Thyroid gland (tissue), 4 donors: ENCODE measurements around the gene MYBBP1A. TPM values are rescaled to one million over a fixed set of nuclear protein-coding genes. Genes with fewer than 3 reads are reported as not detected.
A peak's percentile ranks its signal among the peaks of the same experiment; 100 is the strongest.

Source experiments
- DNase-seq, 2 donors: peaks; one replicate each; pipeline ENCODE4 v3.0.0-alpha.2; 2019
- H3K27ac ChIP-seq, 3 donors: fragments of 200-600 bp; sonication (generic); 1 replicate in 2 of 3; 2 replicates in 1 of 3; pipeline ENCODE4 v1.5.1; 2016 to 2019; ENCODE audit warnings: mild to moderate bottlenecking in 1 of 3, moderate library complexity in 1 of 3
- H3K27me3 ChIP-seq: fragments of 200-600 bp; sonication (generic); one replicate; pipeline ENCODE4 v1.5.1; 2019
- H3K36me3 ChIP-seq, 2 donors: fragments of 200-600 bp; sonication (generic); one replicate each; pipeline ENCODE4 v1.5.1; 2016 to 2019
- H3K4me1 ChIP-seq, 2 donors: fragments of 200-600 bp; sonication (generic); one replicate each; pipeline ENCODE4 v1.5.1; 2017 to 2019
- H3K4me3 ChIP-seq, 3 donors: fragments of 200-600 bp; sonication (generic); replicated peaks in 1 of 3; 1 replicate in 2 of 3; 2 replicates in 1 of 3; pipeline ENCODE4 v1.5.1; 2016; ENCODE audit warnings: mild to moderate bottlenecking in 1 of 3
- H3K9me3 ChIP-seq: fragments of 200-600 bp; sonication (generic); one replicate; pipeline ENCODE4 v1.5.1; 2017
- CTCF ChIP-seq, 6 experiments: fragments of 200-600 bp in 3 of 6; fragments of 450-650 bp in 3 of 6; sonication (generic) in 3 of 6; IDR thresholded peaks; one replicate each; pipeline ENCODE4 v1.5.1; 2016 to 2019; ENCODE audit warnings: antibody characterized with exemption in 6 of 6, mild to moderate bottlenecking in 2 of 6, inconsistent platforms in 1 of 6, moderate library complexity in 1 of 6
- POLR2A ChIP-seq, 2 donors: fragments of 450-650 bp; IDR thresholded peaks; one replicate each; pipeline ENCODE4 v1.6.1; 2017; ENCODE audit warnings: antibody characterized with exemption in 2 of 2, mild to moderate bottlenecking in 2 of 2, moderate library complexity in 1 of 2
- WGBS, 2 donors: methylation state at CpG; one replicate each; pipeline ENCODE4 v1.1.5; 2017; 5-methylcytosine and 5-hydroxymethylcytosine counted together
- intact Hi-C: fragments of 100-400 bp; cut with DNase I; formaldehyde crosslinking; loops from one replicate; pipeline ENCODE4 v1.15.1; 2023
- total RNA-seq, 4 donors: library from RNA; depleted of rRNA; stranded (reverse); fragments of >200 nt; gene quantifications; one replicate each; pipeline ENCODE4 v1.2.3, GENCODE V29; 2016

The MYBBP1A gene
- total RNA-seq, 4 donors from 2014 or later = 23.5 to 50.2 (median 37.6) TPM

GRCh38 chr17:4538236-4539002 lies 16.8 kb downstream of the MYBBP1A start:
- 71 to 83% methylated on average over 6 to 9 of the region's 13 CpGs for WGBS, 2 donors
- Histone ChIP-seq H3K9me3 (no peaks in the 10 kb centered on the region), H3K27ac (no peak overlapping the region), H3K4me3 (no peak overlapping the region), H3K4me1 (peaks cover 0 to 53% of the 10 kb centered on the region in 2 donors), H3K36me3 (peaks cover 28 to 37% of the 10 kb centered on the region in 2 donors), H3K27me3 (no peaks in the 10 kb centered on the region)
- DNase-seq = no peak
- intact Hi-C loops = loop anchor here (10.0 kb wide), 1 partner anchor 94 kb away; no protein-coding TSS in a partner anchor
- TF ChIP-seq POLR2A (IDR thresholded peaks at IDR 0.05) (no peak), CTCF (IDR thresholded peaks at IDR 0.05) (no peak)

GRCh38 chr17:4537451-4538235 lies 17.5 kb downstream of the MYBBP1A start:
- TF ChIP-seq CTCF (IDR thresholded peaks at IDR 0.05) = no peak
- no peak for TF ChIP-seq POLR2A (IDR thresholded peaks at IDR 0.05)
- H3K4me3 ChIP-seq = no peak overlapping the region
- H3K36me3 ChIP-seq = peaks cover 24 to 31% of the 10 kb centered on the region in 2 donors
- intact Hi-C loops = loop anchor here (10.0 kb wide), 1 partner anchor 93 kb away; no protein-coding TSS in a partner anchor
- H3K27me3 ChIP-seq = no peaks in the 10 kb centered on the region
- 80 to 82% methylated on average over 2 to 16 of the region's 19 CpGs for WGBS, 2 donors
- H3K27ac ChIP-seq = peak overlapping the region in 2 of 3 donors; percentile 36 to 45
- no peaks in the 10 kb centered on the region for H3K9me3 ChIP-seq
- DNase-seq = no peak
- peaks cover 0 to 53% of the 10 kb centered on the region in 2 donors for H3K4me1 ChIP-seq

GRCh38 chr17:4536742-4537411 lies 18.3 kb downstream of the MYBBP1A start:
- TF ChIP-seq POLR2A (IDR thresholded peaks at IDR 0.05) (no peak), CTCF (IDR thresholded peaks at IDR 0.05) (no peak)

GRCh38 chr17:4536259-4536741 lies 18.9 kb downstream of the MYBBP1A start:
- TF ChIP-seq POLR2A (IDR thresholded peaks at IDR 0.05) (no peak), CTCF (IDR thresholded peaks at IDR 0.05) (no peak)
- H3K4me1 ChIP-seq = peaks cover 0 to 53% of the 10 kb centered on the region in 2 donors
- H3K36me3 ChIP-seq = peaks cover 11 to 17% of the 10 kb centered on the region in 2 donors
- 37 to 46% methylated on average over 15 to 18 of the region's 19 CpGs for WGBS, 2 donors
- H3K9me3 ChIP-seq = no peaks in the 10 kb centered on the region
- intact Hi-C loops = loop anchor here (10.0 kb wide), 1 partner anchor 91 kb away; no protein-coding TSS in a partner anchor
- peak overlapping the region in 1 of 3 donors; percentile 45 for H3K27ac ChIP-seq
- H3K4me3 ChIP-seq = no peak overlapping the region
- H3K27me3 ChIP-seq = no peaks in the 10 kb centered on the region
- peak in 1 of 2 donors; percentile 24 for DNase-seq

More at GRCh38 chr17:4536742-4537411, 18.3 kb downstream of the MYBBP1A start:
- H3K36me3 ChIP-seq = peaks cover 16 to 23% of the 10 kb centered on the region in 2 donors
- DNase-seq = no peak
- peaks cover 0 to 53% of the 10 kb centered on the region in 2 donors for H3K4me1 ChIP-seq
- no peak overlapping the region for H3K4me3 ChIP-seq
- intact Hi-C loops = loop anchor here (10.0 kb wide), 1 partner anchor 92 kb away; no protein-coding TSS in a partner anchor
- no peaks in the 10 kb centered on the region for H3K27me3 ChIP-seq
- H3K9me3 ChIP-seq = no peaks in the 10 kb centered on the region
- 66 to 76% methylated on average over 18 of the region's 18 CpGs for WGBS, 2 donors
- peak overlapping the region in 2 of 3 donors; percentile 36 to 45 for H3K27ac ChIP-seq
